Endothelial cell of umbilical vein (primary cell): Measurements from ENCODE around the gene PUM2. TPM values are rescaled to one million over a fixed set of nuclear protein-coding genes. Genes with fewer than 3 reads are reported as not detected.

ENCODE experiments used
- BruUV-seq: library from RNA; stranded (reverse); fragments of 400-500 nt; replicated peaks from 2 replicates; lab custom pipeline; 2021; lab: Mats Ljungman, UMichigan
- CTCF ChIA-PET: fragments of 300-600, 350-600 bp; sonication (Branson Sonifier 250); formaldehyde crosslinking; loops from one replicate; lab custom pipeline; 2021; ENCODE audit warnings: antibody characterized with exemption, inconsistent platforms; lab: Charles Lee
- POLR2A ChIA-PET: fragments of 300-600, 350-600 bp; sonication (Branson Sonifier 250); formaldehyde crosslinking; loops from one replicate; lab custom pipeline; 2021; ENCODE audit warnings: antibody characterized with exemption, inconsistent platforms; lab: Charles Lee
- DNase-seq: peaks from one replicate; pipeline ENCODE4 v3.0.0-alpha.2; 2011; ENCODE audit warnings: low read depth, low spot score
- FAIRE-seq: peaks from 2 replicates; lab custom pipeline; 2011; peaks lifted over from hg19 to GRCh38; lab: Jason Lieb, UNC
- H2AFZ ChIP-seq: 2 replicates; pipeline ENCODE4 v1.6.0; 2012; ENCODE audit warnings: low read depth, low read length, control low read depth, inconsistent platforms
- H3K27ac ChIP-seq: 2 replicates; pipeline ENCODE4 v1.5.1; 2011; ENCODE audit warnings: low read depth, mild to moderate bottlenecking, control low read depth, low read length, moderate library complexity; ENCODE audit not compliant: insufficient read depth
- H3K27me3 ChIP-seq, 2 experiments: 2 replicates each; pipeline versions ENCODE4 v1.6.0 to v1.6.1; 2011; ENCODE audit warnings: low read length in 2 of 2, mixed read lengths in 1 of 2; ENCODE audit not compliant: control insufficient read depth in 2 of 2, insufficient read depth in 2 of 2
- H3K36me3 ChIP-seq, 2 experiments: 2 replicates in 1 of 2; 3 replicates in 1 of 2; pipeline ENCODE4 v1.5.1; 2011; ENCODE audit warnings: low read length in 2 of 2, mild to moderate bottlenecking in 1 of 2, moderate library complexity in 1 of 2; ENCODE audit not compliant: control insufficient read depth in 2 of 2, insufficient read depth in 2 of 2; ENCODE audit errors: extremely low read depth in 1 of 2
- H3K4me1 ChIP-seq: 3 replicates; pipeline ENCODE4 v1.5.1; 2011; ENCODE audit warnings: mild to moderate bottlenecking, low read length; ENCODE audit not compliant: control insufficient read depth, insufficient read depth; ENCODE audit errors: extremely low read depth
- H3K4me2 ChIP-seq: 2 replicates; pipeline ENCODE4 v1.6.1; 2011; ENCODE audit warnings: low read length, control low read depth, mixed read lengths; ENCODE audit not compliant: insufficient read depth
- H3K4me3 ChIP-seq, 3 experiments: fragments of 200-600 bp in 1 of 3; sonication (generic), shearing (Covaris generic) in 1 of 3; replicated peaks in 1 of 3; 2 replicates each; pipeline ENCODE4 v1.5.1; 2011 to 2016; ENCODE audit warnings: control low read depth in 3 of 3, low read length in 3 of 3, mild to moderate bottlenecking in 2 of 3, inconsistent platforms in 1 of 3, low read depth in 1 of 3, moderate library complexity in 1 of 3; ENCODE audit not compliant: insufficient read depth in 1 of 3
- H3K79me2 ChIP-seq: 2 replicates; pipeline ENCODE4 v1.6.0; 2012; ENCODE audit warnings: low read length, inconsistent platforms; ENCODE audit not compliant: control insufficient read depth, insufficient read depth
- H3K9ac ChIP-seq: replicated peaks from 2 replicates; pipeline ENCODE3; 2011; ENCODE audit warnings: low read length, control low read depth; ENCODE audit not compliant: insufficient read depth; ENCODE audit errors: extremely low read depth
- H3K9me1 ChIP-seq: replicated peaks from 3 replicates; pipeline ENCODE4 v1.6.0; 2011; ENCODE audit warnings: mild to moderate bottlenecking, low read length; ENCODE audit not compliant: control insufficient read depth, insufficient read depth; ENCODE audit errors: extremely low read depth
- H3K9me3 ChIP-seq: replicated peaks from 2 replicates; pipeline ENCODE4 v1.5.1; 2012; ENCODE audit warnings: low read length, inconsistent platforms; ENCODE audit not compliant: control insufficient read depth, insufficient read depth
- H4K20me1 ChIP-seq: replicated peaks from 2 replicates; pipeline ENCODE3; 2011; ENCODE audit warnings: mild to moderate bottlenecking, low read length; ENCODE audit not compliant: control insufficient read depth, insufficient read depth; ENCODE audit errors: extremely low read depth
- CTCF ChIP-seq, 2 donors: IDR thresholded peaks; 1 replicate in 1 of 2; 2 replicates in 1 of 2; pipeline ENCODE4 v1.5.1; 2011; ENCODE audit warnings: low read length in 2 of 2, mild to moderate bottlenecking in 2 of 2, moderate library complexity in 2 of 2, control low read depth in 1 of 2, inconsistent platforms in 1 of 2, low read depth in 1 of 2; ENCODE audit not compliant: insufficient read depth in 1 of 2; ENCODE audit errors: extremely low read depth in 1 of 2
- EZH2 ChIP-seq: IDR thresholded peaks from 2 replicates; pipeline ENCODE4 v1.6.1; 2012; ENCODE audit warnings: borderline replicate concordance, low read depth, mild to moderate bottlenecking, moderate library complexity, low read length, inconsistent platforms; ENCODE audit not compliant: severe bottlenecking
- FOS ChIP-seq: IDR thresholded peaks from 2 replicates; pipeline ENCODE4 v1.6.1; 2011; ENCODE audit warnings: mild to moderate bottlenecking, low read length, moderate library complexity, borderline replicate concordance; ENCODE audit not compliant: insufficient read depth
- GATA2 ChIP-seq: IDR thresholded peaks from 2 replicates; pipeline ENCODE4 v1.7.0; 2011; ENCODE audit warnings: low read depth, mild to moderate bottlenecking, moderate library complexity, mixed read lengths, low read length; ENCODE audit not compliant: insufficient read length, insufficient read depth
- JUN ChIP-seq: IDR thresholded peaks from 2 replicates; pipeline ENCODE4 v1.6.1; 2011; ENCODE audit warnings: borderline replicate concordance, low read depth; ENCODE audit not compliant: insufficient read length, insufficient read depth
- MAX ChIP-seq: IDR thresholded peaks from 2 replicates; pipeline ENCODE4 v1.6.1; 2011; ENCODE audit not compliant: insufficient read depth, insufficient read length
- MYC ChIP-seq: IDR thresholded peaks from one replicate; pipeline ENCODE4 v1.6.1; 2011; ENCODE audit warnings: mild to moderate bottlenecking, low read depth, low read length
- POLR2A ChIP-seq: IDR thresholded peaks from 2 replicates; pipeline ENCODE4 v1.6.1; 2012; ENCODE audit warnings: low read depth, mild to moderate bottlenecking, control low read depth, low read length
- POLR2AphosphoS5 ChIP-seq: IDR thresholded peaks from 2 replicates; pipeline ENCODE4 v1.6.1; 2012; ENCODE audit warnings: low read depth, mild to moderate bottlenecking, control low read depth, low read length, moderate library complexity; ENCODE audit not compliant: insufficient read depth
- dilution Hi-C: fragments of 300-500 bp; cut with MboI; formaldehyde crosslinking; loops from one replicate; pipeline ENCODE4 v1.15.0; 2019; ENCODE audit warnings: low sequenced_read_pairs; ENCODE audit not compliant: extremely low pct_ligation_motif_present
- intact Hi-C: fragments of 100-400 bp; cut with micrococcal nuclease; formaldehyde crosslinking; loops from one replicate; pipeline ENCODE4 v1.10.0; 2022
- polyA plus RNA-seq, 4 experiments: library from polyadenylated mRNA; depleted of rRNA in 3 of 4; stranded (reverse) in 3 of 4; unstranded in 1 of 4; fragments of >200 nt; gene quantifications; 2 replicates each; pipeline versions ENCODE4 v1.2.1 to v1.2.3, GENCODE V29; 2011 to 2012; ENCODE audit warnings: missing spikeins in 1 of 4
- total RNA-seq: library from RNA; stranded (reverse); gene quantifications from 2 replicates; pipeline ENCODE4 v1.2.3, GENCODE V29; 2021

Gene PUM2
- total and polyA plus RNA-seq, 2 donors (not counting 3 experiments of a cell fraction or from before 2014, with no cell fraction given), result 32.9 to 83.7 TPM

DNA sequence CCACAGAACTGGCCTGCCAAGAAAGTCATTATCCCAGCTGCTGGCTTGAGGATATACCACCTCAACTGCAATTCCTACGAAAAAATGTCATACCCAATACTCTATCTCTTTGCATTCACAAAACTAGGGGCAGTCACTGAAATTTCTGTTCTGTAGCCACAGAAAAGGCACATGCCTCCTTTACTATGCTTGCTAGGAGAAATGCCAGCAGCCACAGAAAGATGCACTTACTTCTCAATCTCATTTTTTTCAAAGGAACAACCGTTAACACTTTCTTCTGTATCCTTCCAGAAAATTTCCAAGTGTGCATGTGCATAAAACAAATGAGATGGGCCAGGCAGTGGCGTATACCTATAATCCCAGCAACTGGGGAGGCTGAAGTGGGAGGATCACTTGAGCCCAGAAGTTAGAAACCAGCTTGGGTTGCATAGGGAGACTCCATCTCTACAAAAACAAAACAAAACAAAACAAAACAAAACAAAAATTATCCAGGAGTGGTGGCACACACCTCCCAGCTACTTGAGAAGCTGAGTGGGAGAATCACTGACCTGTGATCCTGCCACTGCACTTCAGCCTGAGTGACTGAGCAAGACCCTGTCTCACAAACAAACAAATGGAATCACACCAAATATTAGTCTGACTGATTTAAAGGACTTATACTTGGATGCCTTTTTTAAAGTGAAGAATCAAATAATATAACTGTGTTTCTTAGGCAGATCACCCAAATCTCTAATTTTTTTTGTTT is 22.4 kb upstream of the PUM2 start:
- dilution Hi-C loops (no loop called here), intact Hi-C loops (no loop called here)
- no peak overlapping the region for H3K27ac ChIP-seq
- DNase-seq, result no peak
- H2AFZ ChIP-seq, result no peak overlapping the region
- peaks cover 27 to 38% of the 10 kb centered on the region in 2 experiments for H3K27me3 ChIP-seq
- CTCF ChIA-PET, result no interaction called here
- no peaks in the 10 kb centered on the region for H3K9me1 ChIP-seq
- no peaks in the 10 kb centered on the region for H3K79me2 ChIP-seq
- no peak overlapping the region for H3K4me3 ChIP-seq
- TF ChIP-seq MYC (no peak), EZH2 (no peak), POLR2A (no peak), MAX (no peak), GATA2 (no peak), FOS (no peak), JUN (no peak), POLR2AphosphoS5 (no peak), CTCF (IDR thresholded peaks at IDR 0.05; ENCODE audit: extremely low read depth in 1 of 2, insufficient read depth in 1 of 2, low read depth in 1 of 2, low read length in 2 of 2) (no peak)
- H3K36me3 ChIP-seq, result no peaks in the 10 kb centered on the region
- no TSS peak for BruUV-seq
- H3K9me3 ChIP-seq, result no peaks in the 10 kb centered on the region
- no peak for FAIRE-seq
- no peaks in the 10 kb centered on the region for H4K20me1 ChIP-seq
- H3K4me1 ChIP-seq, result no peaks in the 10 kb centered on the region
- POLR2A ChIA-PET, result no interaction called here
- no peak overlapping the region for H3K9ac ChIP-seq
- H3K4me2 ChIP-seq, result no peak overlapping the region
